Mesenchymal stem cell (in vitro differentiated cells and primary cell): ENCODE data around the gene TCF15.

Source experiments
- DNase-seq: peaks from one replicate; pipeline ENCODE4 v3.0.0-alpha.2; 2013
- H2AFZ ChIP-seq: one replicate; pipeline ENCODE4 v1.6.1; 2013; ENCODE audit warnings: low read depth, mild to moderate bottlenecking, control low read depth, inconsistent platforms, low read length, moderate library complexity
- H2AK5ac ChIP-seq: 2 replicates; pipeline ENCODE4 v1.6.1; 2013; ENCODE audit warnings: low read length, moderate library complexity, mild to moderate bottlenecking, inconsistent platforms; ENCODE audit not compliant: severe bottlenecking
- H2BK120ac ChIP-seq: one replicate; pipeline ENCODE4 v1.6.1; 2013; ENCODE audit warnings: low read depth, mild to moderate bottlenecking, inconsistent platforms, low read length, moderate library complexity
- H2BK12ac ChIP-seq, 2 experiments: one replicate each; pipeline ENCODE4 v1.6.1; 2013; ENCODE audit warnings: inconsistent platforms in 2 of 2, low read length in 2 of 2, mild to moderate bottlenecking in 2 of 2, moderate library complexity in 2 of 2, control low read depth in 1 of 2
- H2BK15ac ChIP-seq: one replicate; pipeline ENCODE4 v1.6.1; 2013; ENCODE audit warnings: mild to moderate bottlenecking, low read depth, inconsistent platforms; ENCODE audit not compliant: poor library complexity, severe bottlenecking
- H2BK5ac ChIP-seq: 2 replicates; pipeline ENCODE4 v1.6.1; 2013; ENCODE audit warnings: low read depth, mild to moderate bottlenecking, low read length, control low read depth, inconsistent platforms; ENCODE audit not compliant: poor library complexity, severe bottlenecking
- H3K14ac ChIP-seq, 2 experiments: one replicate each; pipeline ENCODE4 v1.6.1; 2013; ENCODE audit warnings: inconsistent platforms in 2 of 2, low read length in 2 of 2, control low read depth in 1 of 2, mild to moderate bottlenecking in 1 of 2, moderate library complexity in 1 of 2
- H3K18ac ChIP-seq, 2 experiments: one replicate each; pipeline ENCODE4 v1.6.1; 2013; ENCODE audit warnings: inconsistent platforms in 2 of 2, low read length in 2 of 2, control low read depth in 1 of 2, low read depth in 1 of 2, mild to moderate bottlenecking in 1 of 2
- H3K23ac ChIP-seq, 2 experiments: one replicate each; pipeline ENCODE4 v1.6.1; 2013; ENCODE audit warnings: inconsistent platforms in 2 of 2, low read length in 2 of 2, mild to moderate bottlenecking in 2 of 2, moderate library complexity in 2 of 2, control low read depth in 1 of 2
- H3K27ac ChIP-seq: 2 replicates; pipeline ENCODE4 v1.5.1; 2013; ENCODE audit warnings: mild to moderate bottlenecking, moderate library complexity, low read length, control low read depth, inconsistent platforms; ENCODE audit not compliant: poor library complexity, severe bottlenecking
- H3K27me3 ChIP-seq, 2 experiments: 2 replicates each; pipeline versions ENCODE4 v1.6.1 to v1.7.0; 2013; ENCODE audit warnings: low read length in 2 of 2, mild to moderate bottlenecking in 2 of 2, moderate library complexity in 2 of 2, control low read depth in 1 of 2, inconsistent platforms in 1 of 2; ENCODE audit not compliant: control insufficient read depth in 1 of 2, insufficient read depth in 1 of 2
- H3K36me3 ChIP-seq, 2 experiments: 2 replicates each; pipeline versions ENCODE4 v1.6.1 to v1.7.0; 2013; ENCODE audit warnings: low read length in 2 of 2, control low read depth in 1 of 2, inconsistent platforms in 1 of 2, low read depth in 1 of 2, mild to moderate bottlenecking in 1 of 2; ENCODE audit not compliant: insufficient read depth in 2 of 2, control insufficient read depth in 1 of 2
- H3K4ac ChIP-seq, 2 experiments: one replicate each; pipeline ENCODE4 v1.6.1; 2013; ENCODE audit warnings: inconsistent platforms in 2 of 2, low read length in 2 of 2, mild to moderate bottlenecking in 2 of 2, moderate library complexity in 2 of 2, control low read depth in 1 of 2, low read depth in 1 of 2
- H3K4me1 ChIP-seq: 2 replicates; pipeline ENCODE4 v1.6.1; 2013; ENCODE audit warnings: low read depth, low read length, control low read depth; ENCODE audit not compliant: control insufficient read depth, insufficient read depth
- H3K4me2 ChIP-seq: 2 replicates; pipeline ENCODE4 v1.6.1; 2013; ENCODE audit warnings: low read length, mild to moderate bottlenecking, inconsistent platforms; ENCODE audit not compliant: poor library complexity, severe bottlenecking
- H3K4me3 ChIP-seq, 2 experiments: 2 replicates each; pipeline versions ENCODE4 v1.5.1 to v1.7.0; 2013; ENCODE audit warnings: low read length in 2 of 2, mild to moderate bottlenecking in 2 of 2, control low read depth in 1 of 2, low read depth in 1 of 2; ENCODE audit not compliant: insufficient read depth in 1 of 2
- H3K79me1 ChIP-seq: replicated peaks from 2 replicates; pipeline ENCODE4 v1.6.1; 2013; ENCODE audit warnings: mild to moderate bottlenecking, control low read depth, low read length, inconsistent platforms; ENCODE audit not compliant: poor library complexity, severe bottlenecking
- H3K9ac ChIP-seq: 2 replicates; pipeline ENCODE4 v1.7.0; 2013; ENCODE audit warnings: mild to moderate bottlenecking, low read length, moderate library complexity
- H3K9me3 ChIP-seq: 2 replicates; pipeline ENCODE4 v1.7.0; 2013; ENCODE audit warnings: mild to moderate bottlenecking, low read length; ENCODE audit not compliant: control insufficient read depth
- H4K8ac ChIP-seq: one replicate; pipeline ENCODE4 v1.6.1; 2013; ENCODE audit warnings: inconsistent platforms, mild to moderate bottlenecking, low read length, moderate library complexity
- H4K91ac ChIP-seq: one replicate; pipeline ENCODE4 v1.6.1; 2013; ENCODE audit warnings: mild to moderate bottlenecking, low read length, inconsistent platforms
- WGBS: methylation state at CpG from one replicate; pipeline ENCODE4 v1.1.7; 2013; ENCODE audit warnings: mixed read lengths; 5-methylcytosine and 5-hydroxymethylcytosine counted together

TCF15 gene

DNA sequence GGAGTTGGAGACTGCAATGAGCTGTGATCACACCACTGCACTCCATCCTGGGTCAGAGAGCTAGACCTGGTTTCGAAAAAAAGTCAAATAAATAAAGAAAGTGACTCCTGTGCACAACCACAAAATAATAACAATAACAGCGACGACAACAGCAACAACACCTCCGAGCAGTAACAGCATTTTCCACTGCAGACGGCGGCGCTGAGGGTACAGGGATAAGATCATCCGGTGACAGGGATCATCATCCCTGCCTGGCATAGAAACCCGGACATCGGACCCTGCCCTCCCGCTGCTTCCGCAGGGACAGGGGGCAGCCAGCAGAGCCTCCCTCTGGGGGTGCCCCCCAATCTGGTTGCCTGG, 31.4 kb upstream of the TCF15 start:
- H3K4me2 ChIP-seq: no peak overlapping the region

GRCh38 chr20:640674-641515, 30.8 kb upstream of the TCF15 start:
- H2BK15ac ChIP-seq: no peak overlapping the region
- no peaks in the 10 kb centered on the region for H3K36me3 ChIP-seq
- no peaks in the 10 kb centered on the region for H3K9me3 ChIP-seq
- no peak for DNase-seq
- no peak overlapping the region for H2BK12ac ChIP-seq
- H3K23ac ChIP-seq: no peak overlapping the region
- no peaks in the 10 kb centered on the region for H3K79me1 ChIP-seq
- no peak overlapping the region for H3K14ac ChIP-seq
- 70% methylated on average over 11 of the region's 11 CpGs for WGBS
- H2AFZ ChIP-seq: no peak overlapping the region
- H3K4me1 ChIP-seq: peaks cover 9% of the 10 kb centered on the region
- H3K4me2 ChIP-seq: no peak overlapping the region
- peaks cover 25 to 27% of the 10 kb centered on the region in 2 experiments for H3K27me3 ChIP-seq
- H2BK5ac ChIP-seq: no peak overlapping the region
- no peak overlapping the region for H4K91ac ChIP-seq
- no peak overlapping the region for H3K18ac ChIP-seq
- H3K27ac ChIP-seq: no peak overlapping the region
- no peak overlapping the region for H4K8ac ChIP-seq
- H3K4ac ChIP-seq: no peak overlapping the region
- no peak overlapping the region for H2BK120ac ChIP-seq
- no peak overlapping the region for H2AK5ac ChIP-seq
- H3K9ac ChIP-seq: no peak overlapping the region
- H3K4me3 ChIP-seq: no peak overlapping the region

More for the DNA sequence above, 31.4 kb upstream of the TCF15 start:
- no peak overlapping the region for H3K18ac ChIP-seq
- WGBS: 35% methylated on average over 8 of the region's 12 CpGs
- H3K27ac ChIP-seq: no peak overlapping the region
- H3K4me3 ChIP-seq: no peak overlapping the region
- H2AK5ac ChIP-seq: no peak overlapping the region
- no peak overlapping the region for H2BK12ac ChIP-seq
- H3K36me3 ChIP-seq: peaks cover 0 to under 1% of the 10 kb centered on the region in 2 experiments
- H4K8ac ChIP-seq: no peak overlapping the region
- peaks cover 9% of the 10 kb centered on the region for H3K4me1 ChIP-seq
- no peaks in the 10 kb centered on the region for H3K79me1 ChIP-seq
- no peaks in the 10 kb centered on the region for H3K9me3 ChIP-seq
- H2BK120ac ChIP-seq: no peak overlapping the region
- no peak overlapping the region for H2BK5ac ChIP-seq
- H3K9ac ChIP-seq: no peak overlapping the region
- H2BK15ac ChIP-seq: no peak overlapping the region
- DNase-seq: peak; percentile 51
- peaks cover 19 to 21% of the 10 kb centered on the region in 2 experiments for H3K27me3 ChIP-seq
- no peak overlapping the region for H3K4ac ChIP-seq
- no peak overlapping the region for H2AFZ ChIP-seq
- no peak overlapping the region for H4K91ac ChIP-seq
- no peak overlapping the region for H3K14ac ChIP-seq
- H3K23ac ChIP-seq: no peak overlapping the region

DNA sequence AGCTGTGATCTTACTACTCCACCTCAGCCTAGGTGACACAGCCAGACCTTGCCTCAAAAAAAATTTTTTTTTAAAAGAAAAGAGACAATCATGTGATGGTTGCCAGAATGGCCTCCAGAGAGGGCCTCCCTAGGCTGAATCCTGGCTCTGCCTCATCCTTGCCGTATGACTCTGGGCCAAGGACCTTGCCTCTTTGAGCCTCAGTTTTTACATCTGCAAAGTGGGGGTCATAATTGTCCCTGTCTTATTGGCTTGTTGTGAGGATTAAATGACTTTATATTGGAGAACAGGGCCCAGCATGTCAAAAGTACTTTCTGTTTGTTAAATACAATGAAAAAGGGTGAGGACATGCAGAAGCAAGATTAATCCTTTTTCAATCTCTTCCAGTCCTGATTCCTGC, 28.5 kb upstream of the TCF15 start:
- no peaks in the 10 kb centered on the region for H3K79me1 ChIP-seq
- peaks cover 45 to 49% of the 10 kb centered on the region in 2 experiments for H3K27me3 ChIP-seq
- no peak overlapping the region for H2AK5ac ChIP-seq
- H2BK15ac ChIP-seq: no peak overlapping the region
- no peak overlapping the region for H3K9ac ChIP-seq
- no peak overlapping the region for H3K27ac ChIP-seq
- H3K36me3 ChIP-seq: no peaks in the 10 kb centered on the region
- H3K4me2 ChIP-seq: no peak overlapping the region
- H2BK5ac ChIP-seq: no peak overlapping the region
- H2BK12ac ChIP-seq: no peak overlapping the region
- peaks cover 5% of the 10 kb centered on the region for H3K4me1 ChIP-seq
- no peak overlapping the region for H3K23ac ChIP-seq
- no peak overlapping the region for H3K4me3 ChIP-seq
- no peak overlapping the region for H4K8ac ChIP-seq
- H2AFZ ChIP-seq: no peak overlapping the region
- no peak overlapping the region for H2BK120ac ChIP-seq
- H3K9me3 ChIP-seq: no peaks in the 10 kb centered on the region
- 100% methylated on average over 1 of the region's 1 CpG for WGBS
- no peak overlapping the region for H3K18ac ChIP-seq
- no peak for DNase-seq
- H4K91ac ChIP-seq: no peak overlapping the region
- H3K4ac ChIP-seq: no peak overlapping the region
- no peak overlapping the region for H3K14ac ChIP-seq

GRCh38 chr20:637559-637958, 27.4 kb upstream of the TCF15 start:
- Histone ChIP-seq H3K27ac (no peak overlapping the region), H2BK120ac (no peak overlapping the region), H3K23ac (no peak overlapping the region), H3K14ac (no peak overlapping the region), H2AK5ac (no peak overlapping the region), H3K79me1 (no peaks in the 10 kb centered on the region), H3K9ac (no peak overlapping the region), H3K36me3 (no peaks in the 10 kb centered on the region), H3K9me3 (no peaks in the 10 kb centered on the region), H3K4me1 (peaks cover 3% of the 10 kb centered on the region), H2BK15ac (no peak overlapping the region), H2BK5ac (no peak overlapping the region), H4K8ac (no peak overlapping the region), H3K18ac (no peak overlapping the region), H4K91ac (no peak overlapping the region), H2BK12ac (no peak overlapping the region), H2AFZ (no peak overlapping the region), H3K27me3 (peaks cover 43 to 51% of the 10 kb centered on the region in 2 experiments), H3K4me3 (no peak overlapping the region), H3K4ac (no peak overlapping the region), H3K4me2 (no peak overlapping the region)
- no peak for DNase-seq
- 87% methylated on average over 2 of the region's 2 CpGs for WGBS
